ENCODE data around the gene SPATA46.

- TF ChIP-seq CTCF (conservative IDR thresholded peaks at IDR 0.05; ENCODE audit: low read length) (no peak), EZH2phosphoT487 (IDR thresholded peaks at IDR 0.05; ENCODE audit: borderline replicate concordance, low read depth, low read length) (no peak)
Measured at GRCh38 chr1:162328512-162328911, 48.1 kb downstream of the SPATA46 start.
